Heart right ventricle (tissue), 16 donors: ENCODE data around the gene LGR6. TPM values are rescaled to one million over a fixed set of nuclear protein-coding genes. Genes with fewer than 3 reads are reported as not detected.

ENCODE experiments used
- ATAC-seq, 8 donors: fragments of 200-7000 bp; cut with Tn5 transposase; one replicate each; pipeline ENCODE4 v1.9.1; 2020; ENCODE audit warnings: mild to moderate bottlenecking in 8 of 8, moderate library complexity in 8 of 8, moderate number of reproducible peaks in 1 of 8
- DNase-seq, 2 donors: peaks; one replicate each; pipeline ENCODE4 v3.0.0-alpha.2; 2020
- H3K27ac ChIP-seq, 10 donors: fragments of 200-600 bp; sonication (generic) in 2 of 10; one replicate each; pipeline versions ENCODE4 v1.5.0 to v1.8.0; 2020 to 2022; ENCODE audit warnings: mild to moderate bottlenecking in 3 of 10
- H3K27me3 ChIP-seq, 7 donors: fragments of 200-600 bp; one replicate each; pipeline ENCODE4 v1.8.0; 2021 to 2022; ENCODE audit warnings: mild to moderate bottlenecking in 2 of 7
- H3K36me3 ChIP-seq, 9 donors: fragments of 200-600 bp; sonication (generic) in 1 of 9; one replicate each; pipeline versions ENCODE4 v1.5.0 to v1.8.0; 2020 to 2022; ENCODE audit warnings: mild to moderate bottlenecking in 2 of 9
- H3K4me1 ChIP-seq, 9 donors: fragments of 200-600 bp; sonication (generic) in 1 of 9; one replicate each; pipeline versions ENCODE4 v1.5.0 to v1.8.0; 2020 to 2022; ENCODE audit warnings: mild to moderate bottlenecking in 4 of 9
- H3K4me3 ChIP-seq, 10 donors: fragments of 200-600 bp; sonication (generic) in 2 of 10; one replicate each; pipeline versions ENCODE4 v1.5.0 to v1.8.0; 2020 to 2022; ENCODE audit warnings: mild to moderate bottlenecking in 7 of 10, moderate library complexity in 2 of 10
- H3K9me3 ChIP-seq, 11 donors: fragments of 200-600 bp in 10 of 11; sonication (generic) in 2 of 11; one replicate each; pipeline versions ENCODE4 v1.5.0 to v1.8.0; 2013 to 2022; ENCODE audit warnings: mild to moderate bottlenecking in 2 of 11, control low read depth in 1 of 11, moderate library complexity in 1 of 11
- CTCF ChIP-seq, 9 donors: fragments of 200-600 bp; sonication (generic) in 2 of 9; IDR thresholded peaks; one replicate each; pipeline versions ENCODE4 v1.5.0 to v1.8.0; 2021 to 2022; ENCODE audit warnings: antibody characterized with exemption in 9 of 9, mild to moderate bottlenecking in 5 of 9, moderate library complexity in 1 of 9
- WGBS, 2 donors: extraction: QIAGEN DNeasy Blood & Tissue Kit; methylation state at CpG; one replicate each; pipeline ENCODE4 v1.1.7; 2013; ENCODE audit warnings: inconsistent platforms in 1 of 2; 5-methylcytosine and 5-hydroxymethylcytosine counted together
- intact Hi-C, 10 donors: fragments of 100-400 bp; cut with DNase I; formaldehyde crosslinking; loops; one replicate each; pipeline versions ENCODE4 v1.11.1 to v1.14.2; 2022
- polyA plus RNA-seq, 2 donors: library from polyadenylated mRNA; stranded (reverse); fragments of 200-250 nt; gene quantifications; one replicate each; pipeline ENCODE4 v1.2.3, GENCODE V29; 2013
- total RNA-seq, 10 donors: library from RNA; stranded (reverse); fragmentation: NEBNext Ultra II Directional in 3 of 10; extraction: Animal tissue kit (Norgen Biotek cat#: 25700) in 3 of 10; gene quantifications; one replicate each; pipeline versions ENCODE4 v1.2.1 to v1.2.4, GENCODE V29; 2021 to 2023
- donor health status: Arrhythmogenic right ventricular cardiomyopathy.
- donor health status: ischemic (EF 13 %, LVEDD 7.1; RV severe dilation, severe dysfunction).
- donor health status: healthy with polysubstance abuse.
- donor health status: DM: no; HTN: yes; CAD: no.
- donor health status: DM: no; HTN: no; CAD: no.
- donor health status: ischemic (EF 25% LVEDD 6.9; RV normal size, moderate dysfunction).
- donor health status: ischemic (EF 25% LVEDD 5.7; RV mildly dilated, moderate dysfunction).
- donor health status: healthy.
- donor health status: DM: yes; HTN: yes; CAD: no.
- donor health status: Ischemic cardiomyopathy.
- donor health status: ischemic (EF 35%, LVEDD 5.7; RV mildly dilated, moderate dysfunction).
- donor health status: nonischemic (EF 11% LVEDD 7.7; RV severe dilation, severe dysfunction).
- donor health status: DM: yes; HTN: yes; CAD: no.
- donor health status: PGD.
- donor health status: ischemic (EF 29% LVEDD 5.4; RV normal size, mild dysfunction).
- donor health status: nonischemic (EF 23%, LVEDD 6.1; RV moderate dilation, normal function).

LGR6 gene
- total and polyA plus RNA-seq, 12 donors = 0.19 to 13.5 (median 2.2) TPM

GRCh38 chr1:202210385-202210784 is 16.8 kb downstream of the LGR6 start:
- Histone ChIP-seq H3K4me1 (peaks cover 0 to 11% (median 4%) of the 10 kb centered on the region in 9 donors), H3K27me3 (peaks cover 10 to 61% (median 45%) of the 10 kb centered on the region in 7 donors), H3K36me3 (no peaks in the 10 kb centered on the region), H3K4me3 (no peak overlapping the region), H3K9me3 (no peaks in the 10 kb centered on the region), H3K27ac (no peak overlapping the region)
- TF ChIP-seq CTCF (IDR thresholded peaks at IDR 0.05) = no peak
- ATAC-seq = no peak
- no peak for DNase-seq
- WGBS, 2 donors = 41 to 42% methylated on average over 6 of the region's 6 CpGs
- intact Hi-C loops = no loop called here

GRCh38 chr1:202210969-202211368 is 17.4 kb downstream of the LGR6 start:
- TF ChIP-seq CTCF (IDR thresholded peaks at IDR 0.05) = no peak
- ATAC-seq = no peak
- H3K27me3 ChIP-seq = peaks cover 10 to 67% (median 51%) of the 10 kb centered on the region in 7 donors
- no peaks in the 10 kb centered on the region for H3K9me3 ChIP-seq
- no peak for DNase-seq
- H3K4me1 ChIP-seq = peaks cover 0 to 11% (median 4%) of the 10 kb centered on the region in 9 donors
- H3K27ac ChIP-seq = no peak overlapping the region
- H3K4me3 ChIP-seq = no peak overlapping the region
- intact Hi-C loops = no loop called here
- H3K36me3 ChIP-seq = no peaks in the 10 kb centered on the region
- 94 to 98% methylated on average over 1 of the region's 1 CpG for WGBS, 2 donors

GRCh38 chr1:202212787-202213186 is 19.2 kb downstream of the LGR6 start:
- intact Hi-C loops = no loop called here
- 70 to 78% methylated on average over 1 of the region's 1 CpG for WGBS, 2 donors
- H3K27me3 ChIP-seq = peaks cover 10 to 76% (median 64%) of the 10 kb centered on the region in 7 donors

GRCh38 chr1:202213361-202214088 is 19.9 kb downstream of the LGR6 start:
- Histone ChIP-seq H3K4me3 (peak overlapping the region in 9 of 10 donors; percentile 19 to 40 (median 37)), H3K27ac (no peak overlapping the region), H3K4me1 (peaks cover 0 to 8% (median 4%) of the 10 kb centered on the region in 9 donors), H3K36me3 (no peaks in the 10 kb centered on the region), H3K27me3 (peaks cover 10 to 73% (median 64%) of the 10 kb centered on the region in 7 donors), H3K9me3 (no peaks in the 10 kb centered on the region)
- DNase-seq (no peak), ATAC-seq (no peak)
- WGBS, 2 donors = 33 to 34% methylated on average over 8 of the region's 8 CpGs
- TF ChIP-seq CTCF (IDR thresholded peaks at IDR 0.05) = peak in 1 of 9 donors; percentile 6
- intact Hi-C loops = no loop called here

More at GRCh38 chr1:202212787-202213186, 19.2 kb downstream of the LGR6 start:
- no peaks in the 10 kb centered on the region for H3K9me3 ChIP-seq
- DNase-seq (no peak), ATAC-seq (no peak)
- H3K4me1 ChIP-seq = peaks cover 0 to 8% (median 4%) of the 10 kb centered on the region in 9 donors
- no peak overlapping the region for H3K27ac ChIP-seq
- no peaks in the 10 kb centered on the region for H3K36me3 ChIP-seq
- no peak for TF ChIP-seq CTCF (IDR thresholded peaks at IDR 0.05)
- no peak overlapping the region for H3K4me3 ChIP-seq
